Panc1 (cell line): Measurements from ENCODE around the gene VSIG2. TPM values are rescaled to one million over a fixed set of nuclear protein-coding genes. Genes with fewer than 3 reads are reported as not detected.

Source experiments
- ATAC-seq: fragments of 200-7000 bp; cut with Tn5 transposase; 2 replicates; pipeline ENCODE4 v1.9.1; 2020; ENCODE audit warnings: mild to moderate bottlenecking, moderate library complexity
- BruUV-seq: library from RNA; stranded (reverse); fragments of 400-500 nt; replicated peaks from 2 replicates; lab custom pipeline; 2021; lab: Mats Ljungman, UMichigan
- CTCF ChIA-PET: fragments of 300-600 bp; sonication (Branson Sonifier 250); formaldehyde crosslinking; loops from one replicate; lab custom pipeline; 2022; ENCODE audit warnings: antibody characterized with exemption; lab: Charles Lee
- POLR2A ChIA-PET: fragments of 300-600 bp; sonication (Branson Sonifier 250); formaldehyde crosslinking; loops from one replicate; lab custom pipeline; 2022; ENCODE audit warnings: antibody characterized with exemption; lab: Charles Lee
- DNase-seq: peaks from one replicate; pipeline ENCODE4 v3.0.0-alpha.2; 2010; ENCODE audit warnings: low read depth, low spot score
- H3K27ac ChIP-seq: 2 replicates; pipeline ENCODE4 v1.5.1; 2011; ENCODE audit warnings: mild to moderate bottlenecking, low read length, inconsistent platforms
- H3K27me3 ChIP-seq: fragments of 200-500 bp; sonication (Bioruptor generic); 2 replicates; pipeline ENCODE4 v1.6.0; 2014; ENCODE audit warnings: low read length, inconsistent platforms; ENCODE audit not compliant: control insufficient read depth, insufficient read depth
- H3K36me3 ChIP-seq: fragments of 200-500 bp; sonication (Bioruptor generic); 2 replicates; pipeline ENCODE4 v1.5.1; 2014; ENCODE audit warnings: inconsistent platforms, mild to moderate bottlenecking, low read length, moderate library complexity; ENCODE audit not compliant: control insufficient read depth, insufficient read depth
- H3K4me1 ChIP-seq: 2 replicates; pipeline ENCODE4 v1.5.1; 2011; ENCODE audit warnings: inconsistent platforms, mild to moderate bottlenecking, low read length, moderate library complexity; ENCODE audit not compliant: control insufficient read depth, insufficient read depth
- H3K4me3 ChIP-seq, 2 experiments: 2 replicates each; pipeline ENCODE4 v1.5.1; 2011 to 2012; ENCODE audit warnings: low read depth in 2 of 2, low read length in 2 of 2, mild to moderate bottlenecking in 2 of 2, inconsistent platforms in 1 of 2, moderate library complexity in 1 of 2
- H3K9me3 ChIP-seq: fragments of 200-500 bp; sonication (Bioruptor generic); 2 replicates; pipeline ENCODE4 v1.5.1; 2014; ENCODE audit warnings: low read depth, mild to moderate bottlenecking, inconsistent platforms, low read length, moderate library complexity; ENCODE audit not compliant: control insufficient read depth, insufficient read depth
- POLR2AphosphoS5 ChIP-seq: IDR thresholded peaks from 2 replicates; pipeline ENCODE4 v1.6.1; 2012; ENCODE audit warnings: mild to moderate bottlenecking, low read depth, low read length, moderate library complexity
- SIN3A ChIP-seq: IDR thresholded peaks from 2 replicates; pipeline ENCODE4 v1.6.1; 2012; ENCODE audit warnings: low read depth, mild to moderate bottlenecking, low read length, moderate library complexity, borderline replicate concordance; ENCODE audit not compliant: insufficient read depth
- TCF7L2 ChIP-seq: IDR thresholded peaks from 2 replicates; pipeline ENCODE4 v1.6.1; 2011; ENCODE audit warnings: mild to moderate bottlenecking, low read depth, low read length, inconsistent platforms
- in situ Hi-C: cut with HindIII; loops from 2 replicates; pipeline ENCODE4 v1.10.0; 2016; ENCODE audit warnings: low sequenced_read_pairs, low pct_unique_long_range_greater_than_20kb
- intact Hi-C: fragments of 100-400 bp; cut with micrococcal nuclease; formaldehyde crosslinking; loops from one replicate; pipeline ENCODE4 v1.10.0; 2022; ENCODE audit not compliant: unreplicated experiment
- total RNA-seq: library from RNA; stranded (reverse); gene quantifications from one replicate; pipeline ENCODE4 v1.2.1, GENCODE V29; 2021; ENCODE audit not compliant: unreplicated experiment
- TF ChIP-seq, protein P1 (sequence below), 2 experiments: IDR thresholded peaks; 2 replicates each; pipeline ENCODE4 v1.6.1; 2011 to 2012; ENCODE audit warnings: low read depth in 2 of 2, control low read depth in 1 of 2, low read length in 1 of 2, mild to moderate bottlenecking in 1 of 2, moderate library complexity in 1 of 2; ENCODE audit not compliant: insufficient read depth in 1 of 2
- TF ChIP-seq, protein P2 (sequence below): fragments of 450-650 bp; IDR thresholded peaks from 2 replicates; pipeline ENCODE4 v1.5.1; 2017; ENCODE audit warnings: mild to moderate bottlenecking

Gene VSIG2
- total RNA-seq, 1 experiment from 2014 or later, result not detected

DNA sequence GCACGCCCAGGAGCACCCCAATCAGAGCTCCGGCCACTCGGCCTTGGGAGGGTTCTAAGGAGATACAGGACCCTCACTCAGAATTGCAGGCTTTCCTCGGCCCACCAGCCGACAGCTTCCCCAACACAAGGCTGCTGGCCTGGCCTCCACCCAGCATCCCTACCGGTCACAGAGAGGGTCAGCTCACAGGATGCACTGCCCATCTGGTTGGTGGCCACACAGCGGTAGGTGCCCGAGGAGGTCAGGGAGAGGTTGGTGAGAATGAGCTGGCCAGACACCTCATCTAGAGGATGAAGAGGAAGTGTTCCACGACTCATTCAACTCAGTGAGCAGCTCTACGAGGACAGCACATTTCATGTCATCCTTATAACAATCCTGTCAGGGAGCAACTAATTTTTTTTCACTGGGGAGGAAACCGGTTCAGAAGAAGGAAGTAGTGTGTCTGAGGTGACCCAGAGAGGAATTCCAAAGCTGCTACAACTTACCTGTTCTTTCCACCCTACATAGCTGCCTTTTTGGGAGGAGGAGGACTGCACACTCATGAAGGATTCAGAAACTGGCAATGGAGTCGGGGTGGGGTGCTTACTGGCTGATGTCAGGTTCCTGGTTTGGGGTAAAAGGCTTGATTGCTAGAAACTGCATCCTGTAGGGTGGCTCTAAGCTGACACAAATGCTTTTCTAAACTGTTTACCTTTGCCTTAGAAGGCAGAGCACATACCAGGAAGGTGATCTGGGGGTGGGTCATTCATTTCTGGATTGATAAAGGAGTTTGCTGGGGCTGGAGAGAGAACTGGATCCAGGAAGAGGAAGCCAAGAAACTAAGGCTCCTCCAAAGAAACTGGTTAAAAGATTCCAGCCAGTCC, 3.3 kb downstream of the VSIG2 start:
- H3K27me3 ChIP-seq, result peaks cover 16% of the 10 kb centered on the region
- no peak for ATAC-seq
- peaks cover 4% of the 10 kb centered on the region; the same call in 1 of the 2 replicates for H3K4me1 ChIP-seq
- no peaks in the 10 kb centered on the region for H3K36me3 ChIP-seq
- in situ Hi-C loops, result no loop called here
- no peaks in the 10 kb centered on the region for H3K9me3 ChIP-seq
- POLR2A ChIA-PET, result no interaction called here
- CTCF ChIA-PET, result interaction anchor here (0.6 to 1.5 kb wide), 2 partner anchors 17 to 79 kb away, joined by 3 to 4 read pairs; no protein-coding TSS in a partner anchor
- H3K27ac ChIP-seq, result no peak overlapping the region
- H3K4me3 ChIP-seq, result no peak overlapping the region
- DNase-seq, result no peak
- BruUV-seq, result no TSS peak
- TF ChIP-seq TCF7L2, result no peak
- TF ChIP-seq, protein P1, sequence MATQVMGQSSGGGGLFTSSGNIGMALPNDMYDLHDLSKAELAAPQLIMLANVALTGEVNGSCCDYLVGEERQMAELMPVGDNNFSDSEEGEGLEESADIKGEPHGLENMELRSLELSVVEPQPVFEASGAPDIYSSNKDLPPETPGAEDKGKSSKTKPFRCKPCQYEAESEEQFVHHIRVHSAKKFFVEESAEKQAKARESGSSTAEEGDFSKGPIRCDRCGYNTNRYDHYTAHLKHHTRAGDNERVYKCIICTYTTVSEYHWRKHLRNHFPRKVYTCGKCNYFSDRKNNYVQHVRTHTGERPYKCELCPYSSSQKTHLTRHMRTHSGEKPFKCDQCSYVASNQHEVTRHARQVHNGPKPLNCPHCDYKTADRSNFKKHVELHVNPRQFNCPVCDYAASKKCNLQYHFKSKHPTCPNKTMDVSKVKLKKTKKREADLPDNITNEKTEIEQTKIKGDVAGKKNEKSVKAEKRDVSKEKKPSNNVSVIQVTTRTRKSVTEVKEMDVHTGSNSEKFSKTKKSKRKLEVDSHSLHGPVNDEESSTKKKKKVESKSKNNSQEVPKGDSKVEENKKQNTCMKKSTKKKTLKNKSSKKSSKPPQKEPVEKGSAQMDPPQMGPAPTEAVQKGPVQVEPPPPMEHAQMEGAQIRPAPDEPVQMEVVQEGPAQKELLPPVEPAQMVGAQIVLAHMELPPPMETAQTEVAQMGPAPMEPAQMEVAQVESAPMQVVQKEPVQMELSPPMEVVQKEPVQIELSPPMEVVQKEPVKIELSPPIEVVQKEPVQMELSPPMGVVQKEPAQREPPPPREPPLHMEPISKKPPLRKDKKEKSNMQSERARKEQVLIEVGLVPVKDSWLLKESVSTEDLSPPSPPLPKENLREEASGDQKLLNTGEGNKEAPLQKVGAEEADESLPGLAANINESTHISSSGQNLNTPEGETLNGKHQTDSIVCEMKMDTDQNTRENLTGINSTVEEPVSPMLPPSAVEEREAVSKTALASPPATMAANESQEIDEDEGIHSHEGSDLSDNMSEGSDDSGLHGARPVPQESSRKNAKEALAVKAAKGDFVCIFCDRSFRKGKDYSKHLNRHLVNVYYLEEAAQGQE (IDR thresholded peaks at IDR 0.05; ENCODE audit: insufficient read depth in 1 of 2, low read depth in 2 of 2, low read length in 1 of 2), result no peak
- no peak for TF ChIP-seq POLR2AphosphoS5
- TF ChIP-seq, protein P2, sequence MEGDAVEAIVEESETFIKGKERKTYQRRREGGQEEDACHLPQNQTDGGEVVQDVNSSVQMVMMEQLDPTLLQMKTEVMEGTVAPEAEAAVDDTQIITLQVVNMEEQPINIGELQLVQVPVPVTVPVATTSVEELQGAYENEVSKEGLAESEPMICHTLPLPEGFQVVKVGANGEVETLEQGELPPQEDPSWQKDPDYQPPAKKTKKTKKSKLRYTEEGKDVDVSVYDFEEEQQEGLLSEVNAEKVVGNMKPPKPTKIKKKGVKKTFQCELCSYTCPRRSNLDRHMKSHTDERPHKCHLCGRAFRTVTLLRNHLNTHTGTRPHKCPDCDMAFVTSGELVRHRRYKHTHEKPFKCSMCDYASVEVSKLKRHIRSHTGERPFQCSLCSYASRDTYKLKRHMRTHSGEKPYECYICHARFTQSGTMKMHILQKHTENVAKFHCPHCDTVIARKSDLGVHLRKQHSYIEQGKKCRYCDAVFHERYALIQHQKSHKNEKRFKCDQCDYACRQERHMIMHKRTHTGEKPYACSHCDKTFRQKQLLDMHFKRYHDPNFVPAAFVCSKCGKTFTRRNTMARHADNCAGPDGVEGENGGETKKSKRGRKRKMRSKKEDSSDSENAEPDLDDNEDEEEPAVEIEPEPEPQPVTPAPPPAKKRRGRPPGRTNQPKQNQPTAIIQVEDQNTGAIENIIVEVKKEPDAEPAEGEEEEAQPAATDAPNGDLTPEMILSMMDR, result no peak
- TF ChIP-seq SIN3A, result no peak
- intact Hi-C loops, result loop anchor here (5.0 kb wide), 1 partner anchor 81 kb away; no protein-coding TSS in a partner anchor

DNA sequence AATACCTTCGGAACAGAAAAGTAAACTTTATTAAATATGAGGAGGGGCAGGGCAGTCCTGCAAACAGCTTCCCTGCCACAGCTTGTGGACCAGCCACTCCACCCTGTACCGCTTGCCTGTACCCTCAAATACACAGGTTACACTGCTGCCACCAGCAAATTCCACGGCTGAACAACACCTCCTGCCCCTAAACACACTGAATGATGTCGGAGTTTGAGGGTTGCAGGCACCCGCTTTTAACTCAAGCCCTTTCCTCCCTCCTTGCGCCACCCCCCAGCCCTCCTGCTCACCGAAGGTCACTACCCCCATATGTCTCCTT, 4.0 kb downstream of the VSIG2 start:
- Histone ChIP-seq H3K27me3 (peaks cover 22% of the 10 kb centered on the region), H3K4me1 (peaks cover 4% of the 10 kb centered on the region; the same call in 1 of the 2 replicates), H3K27ac (no peak overlapping the region), H3K36me3 (no peaks in the 10 kb centered on the region), H3K9me3 (no peaks in the 10 kb centered on the region), H3K4me3 (no peak overlapping the region)
- POLR2A ChIA-PET, result no interaction called here
- BruUV-seq, result no TSS peak
- intact Hi-C loops, result loop anchor here (5.0 kb wide), 1 partner anchor 81 kb away; no protein-coding TSS in a partner anchor
- CTCF ChIA-PET, result interaction anchor here (1.5 kb wide), 1 partner anchor 79 kb away, joined by 3 read pairs; no protein-coding TSS in a partner anchor
- ATAC-seq (no peak), DNase-seq (no peak)
- in situ Hi-C loops, result no loop called here
- TF ChIP-seq POLR2AphosphoS5 (no peak), TCF7L2 (no peak), SIN3A (no peak)
- TF ChIP-seq, protein P1 (IDR thresholded peaks at IDR 0.05; ENCODE audit: insufficient read depth in 1 of 2, low read depth in 2 of 2, low read length in 1 of 2), result no peak
- TF ChIP-seq, protein P2, result no peak
